ENCODE data around the gene LDB2. TPM values are rescaled to one million over a fixed set of nuclear protein-coding genes. Genes with fewer than 3 reads are reported as not detected.

LDB2 gene
- total RNA-seq, 4 donors from 2014 or later = 33.7 to 191 (median 43.5) TPM

DNA sequence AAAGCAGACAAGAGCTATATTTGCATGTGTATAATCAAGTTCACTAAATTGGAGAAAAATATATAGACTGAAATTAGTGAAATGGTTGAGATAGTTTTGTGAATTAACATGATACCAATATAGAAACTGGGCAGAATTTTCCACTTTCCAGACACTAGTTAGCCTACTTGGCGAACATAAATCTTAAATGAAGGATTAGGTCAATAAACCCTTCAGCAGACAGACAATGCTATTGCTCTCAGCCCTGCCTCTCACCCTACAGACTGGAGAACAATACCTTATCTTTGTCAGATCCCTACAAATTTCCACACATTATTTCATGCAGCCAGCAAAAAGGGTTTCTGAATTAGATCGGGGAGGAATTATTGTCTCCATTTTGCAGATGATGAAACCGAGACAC, 435.8 kb downstream of the LDB2 start:
- TF ChIP-seq, protein P1, sequence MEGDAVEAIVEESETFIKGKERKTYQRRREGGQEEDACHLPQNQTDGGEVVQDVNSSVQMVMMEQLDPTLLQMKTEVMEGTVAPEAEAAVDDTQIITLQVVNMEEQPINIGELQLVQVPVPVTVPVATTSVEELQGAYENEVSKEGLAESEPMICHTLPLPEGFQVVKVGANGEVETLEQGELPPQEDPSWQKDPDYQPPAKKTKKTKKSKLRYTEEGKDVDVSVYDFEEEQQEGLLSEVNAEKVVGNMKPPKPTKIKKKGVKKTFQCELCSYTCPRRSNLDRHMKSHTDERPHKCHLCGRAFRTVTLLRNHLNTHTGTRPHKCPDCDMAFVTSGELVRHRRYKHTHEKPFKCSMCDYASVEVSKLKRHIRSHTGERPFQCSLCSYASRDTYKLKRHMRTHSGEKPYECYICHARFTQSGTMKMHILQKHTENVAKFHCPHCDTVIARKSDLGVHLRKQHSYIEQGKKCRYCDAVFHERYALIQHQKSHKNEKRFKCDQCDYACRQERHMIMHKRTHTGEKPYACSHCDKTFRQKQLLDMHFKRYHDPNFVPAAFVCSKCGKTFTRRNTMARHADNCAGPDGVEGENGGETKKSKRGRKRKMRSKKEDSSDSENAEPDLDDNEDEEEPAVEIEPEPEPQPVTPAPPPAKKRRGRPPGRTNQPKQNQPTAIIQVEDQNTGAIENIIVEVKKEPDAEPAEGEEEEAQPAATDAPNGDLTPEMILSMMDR (IDR thresholded peaks at IDR 0.05) = no peak

DNA sequence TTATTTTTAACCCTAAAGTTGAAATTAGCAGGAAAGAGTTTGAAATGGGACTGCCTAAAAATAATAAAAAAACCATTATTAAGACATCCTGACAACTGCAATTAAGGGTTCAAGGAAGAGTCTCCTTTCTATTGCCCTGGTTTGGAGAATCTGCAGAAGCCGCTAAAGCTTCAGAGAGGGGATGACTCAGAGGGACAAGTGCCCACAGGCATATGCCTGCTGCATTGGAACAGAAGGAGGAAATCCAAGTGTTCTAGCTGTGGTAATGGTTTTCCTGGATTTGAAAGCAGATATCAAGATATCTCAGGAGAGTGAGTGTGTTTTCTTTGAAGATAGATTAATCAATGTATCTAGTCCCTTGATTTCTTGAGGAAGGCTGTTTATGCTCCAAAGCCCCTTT, 437.1 kb downstream of the LDB2 start:
- DNase-seq (ENCODE audit: low spot score) = no peak
- ATAC-seq (ENCODE audit: low FRiP score) = no peak
- TF ChIP-seq, protein P1 (IDR thresholded peaks at IDR 0.05) = no peak

More for the DNA sequence above, 435.8 kb downstream of the LDB2 start:
- DNase-seq (ENCODE audit: low spot score) (no peak), ATAC-seq (ENCODE audit: low FRiP score) (no peak)

DNA sequence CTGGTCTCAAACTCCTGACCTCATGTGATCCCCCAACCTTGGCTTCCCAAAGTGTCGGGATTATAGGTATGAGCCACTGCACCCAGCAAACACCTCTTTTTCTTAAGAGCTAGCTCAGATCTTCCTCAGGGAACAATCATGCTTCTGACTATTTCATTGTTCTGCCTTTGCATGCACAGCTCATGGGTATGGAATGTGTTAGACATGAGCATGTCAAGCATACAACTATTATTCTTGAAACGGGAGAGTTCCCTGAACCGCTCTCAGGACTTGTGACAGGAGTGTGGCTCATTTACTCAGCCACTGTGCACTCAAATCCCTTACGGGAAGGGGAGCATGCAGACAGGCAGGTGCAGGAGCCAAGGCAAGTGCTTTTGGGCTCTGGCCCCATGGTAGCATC, 440.5 kb downstream of the LDB2 start:
- TF ChIP-seq, protein P1 (IDR thresholded peaks at IDR 0.05) = no peak
- no peak for DNase-seq (ENCODE audit: low spot score)
- ATAC-seq (ENCODE audit: low FRiP score) = no peak
